Sigmoid colon (tissue), 7 donors: ENCODE data around the gene OTOGL. TPM values are rescaled to one million over a fixed set of nuclear protein-coding genes. Genes with fewer than 3 reads are reported as not detected.

Experiments
- DNase-seq: peaks from one replicate; pipeline ENCODE4 v3.0.0-alpha.2; 2019
- H3K27ac ChIP-seq, 4 donors: fragments of 200-600 bp; sonication (generic); one replicate each; pipeline ENCODE4 v1.5.1; 2016 to 2019; ENCODE audit warnings: mild to moderate bottlenecking in 1 of 4
- H3K27me3 ChIP-seq, 3 donors: fragments of 200-600 bp; sonication (generic); one replicate each; pipeline ENCODE4 v1.5.1; 2019; ENCODE audit warnings: mild to moderate bottlenecking in 1 of 3
- H3K36me3 ChIP-seq, 4 donors: fragments of 200-600 bp; sonication (generic); one replicate each; pipeline ENCODE4 v1.5.1; 2016 to 2019
- H3K4me1 ChIP-seq, 4 donors: fragments of 200-600 bp; sonication (generic); one replicate each; pipeline ENCODE4 v1.5.1; 2017 to 2019
- H3K4me3 ChIP-seq, 4 donors: fragments of 200-600 bp; sonication (generic); one replicate each; pipeline ENCODE4 v1.5.1; 2017 to 2019; ENCODE audit warnings: mild to moderate bottlenecking in 2 of 4, moderate library complexity in 1 of 4
- H3K9me3 ChIP-seq, 4 donors: fragments of 200-600 bp in 3 of 4; sonication (generic) in 3 of 4; one replicate each; pipeline versions ENCODE4 v1.5.1 to v1.6.1; 2013 to 2019
- EP300 ChIP-seq, 4 donors: sonication (generic); formaldehyde crosslinking; IDR thresholded peaks; one replicate each; pipeline ENCODE4 v1.6.1; 2017; ENCODE audit warnings: antibody characterized with exemption in 4 of 4
- POLR2A ChIP-seq, 2 donors: fragments of 450-650 bp; IDR thresholded peaks; one replicate each; pipeline ENCODE4 v1.6.1; 2016; ENCODE audit warnings: antibody characterized with exemption in 2 of 2, mild to moderate bottlenecking in 2 of 2, moderate library complexity in 2 of 2
- POLR2AphosphoS5 ChIP-seq, 4 donors: sonication (generic); formaldehyde crosslinking; IDR thresholded peaks; one replicate each; pipeline ENCODE4 v1.6.1; 2017; ENCODE audit warnings: antibody characterized with exemption in 4 of 4
- WGBS, 2 donors: extraction: QIAGEN DNeasy Blood & Tissue Kit; methylation state at CpG; one replicate each; pipeline ENCODE4 v1.1.7; 2013; 5-methylcytosine and 5-hydroxymethylcytosine counted together
- intact Hi-C: fragments of 100-400 bp; cut with DNase I; formaldehyde crosslinking; loops from one replicate; pipeline ENCODE4 v1.15.1; 2023
- polyA plus RNA-seq, 3 donors: library from polyadenylated mRNA; stranded (reverse); fragments of 200-250 nt; gene quantifications; one replicate each; pipeline ENCODE4 v1.2.3, GENCODE V29; 2013
- total RNA-seq, 4 donors: library from RNA; depleted of rRNA; stranded (reverse); fragments of >200 nt; gene quantifications; one replicate each; pipeline ENCODE4 v1.1.0, GENCODE V29; 2016
- TF ChIP-seq, protein P1 (sequence below), 4 experiments: fragments of 450-650 bp in 3 of 4; fragments of 200-600 bp in 1 of 4; IDR thresholded peaks; one replicate each; pipeline ENCODE4 v1.5.1; 2016 to 2019; ENCODE audit warnings: antibody characterized with exemption in 4 of 4, mild to moderate bottlenecking in 3 of 4, moderate library complexity in 2 of 4
- donor health status: healthy with polysubstance abuse.
- donor health status: Bipolar disorder and iron deficiency.
- donor health status: healthy.

OTOGL gene
- total and polyA plus RNA-seq, 7 donors = 0.07 to 4.7 (median 0.81) TPM; not detected in 2

DNA sequence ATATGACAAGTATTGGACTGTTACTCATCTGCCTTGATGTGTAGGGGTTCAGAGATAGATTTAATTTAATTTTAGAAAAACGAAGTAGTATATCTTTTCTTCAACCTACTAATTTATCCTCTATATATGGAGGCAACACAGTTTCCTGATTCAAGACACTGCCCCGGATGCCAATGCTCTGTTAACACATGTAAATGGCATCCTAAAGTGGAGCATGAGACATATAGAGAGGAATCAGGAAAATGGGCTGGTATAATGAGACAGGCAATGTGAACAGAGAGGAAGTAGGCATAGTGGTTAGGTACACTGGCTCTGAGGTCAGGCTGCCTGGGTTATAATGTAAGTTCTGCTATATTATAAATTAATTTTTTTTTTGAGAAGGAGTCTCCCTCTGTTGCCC, 85.6 kb downstream of the OTOGL start:
- Histone ChIP-seq H3K9me3 (no peaks in the 10 kb centered on the region), H3K36me3 (no peaks in the 10 kb centered on the region), H3K4me3 (no peak overlapping the region), H3K4me1 (peaks cover 0 to 39% (median 16%) of the 10 kb centered on the region in 4 donors), H3K27ac (peak overlapping the region in 2 of 4 donors; percentile 86), H3K27me3 (no peaks in the 10 kb centered on the region)
- DNase-seq = no peak
- 48 to 79% methylated on average over 2 of the region's 2 CpGs for WGBS, 2 donors
- TF ChIP-seq, protein P1, sequence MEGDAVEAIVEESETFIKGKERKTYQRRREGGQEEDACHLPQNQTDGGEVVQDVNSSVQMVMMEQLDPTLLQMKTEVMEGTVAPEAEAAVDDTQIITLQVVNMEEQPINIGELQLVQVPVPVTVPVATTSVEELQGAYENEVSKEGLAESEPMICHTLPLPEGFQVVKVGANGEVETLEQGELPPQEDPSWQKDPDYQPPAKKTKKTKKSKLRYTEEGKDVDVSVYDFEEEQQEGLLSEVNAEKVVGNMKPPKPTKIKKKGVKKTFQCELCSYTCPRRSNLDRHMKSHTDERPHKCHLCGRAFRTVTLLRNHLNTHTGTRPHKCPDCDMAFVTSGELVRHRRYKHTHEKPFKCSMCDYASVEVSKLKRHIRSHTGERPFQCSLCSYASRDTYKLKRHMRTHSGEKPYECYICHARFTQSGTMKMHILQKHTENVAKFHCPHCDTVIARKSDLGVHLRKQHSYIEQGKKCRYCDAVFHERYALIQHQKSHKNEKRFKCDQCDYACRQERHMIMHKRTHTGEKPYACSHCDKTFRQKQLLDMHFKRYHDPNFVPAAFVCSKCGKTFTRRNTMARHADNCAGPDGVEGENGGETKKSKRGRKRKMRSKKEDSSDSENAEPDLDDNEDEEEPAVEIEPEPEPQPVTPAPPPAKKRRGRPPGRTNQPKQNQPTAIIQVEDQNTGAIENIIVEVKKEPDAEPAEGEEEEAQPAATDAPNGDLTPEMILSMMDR (IDR thresholded peaks at IDR 0.05) = no peak
- TF ChIP-seq EP300 (IDR thresholded peaks at IDR 0.05) (no peak), POLR2AphosphoS5 (IDR thresholded peaks at IDR 0.05) (no peak)
- intact Hi-C loops = loop anchor here (5.0 to 10.0 kb wide), 5 partner anchors 133 to 770 kb away; no protein-coding TSS in a partner anchor

DNA sequence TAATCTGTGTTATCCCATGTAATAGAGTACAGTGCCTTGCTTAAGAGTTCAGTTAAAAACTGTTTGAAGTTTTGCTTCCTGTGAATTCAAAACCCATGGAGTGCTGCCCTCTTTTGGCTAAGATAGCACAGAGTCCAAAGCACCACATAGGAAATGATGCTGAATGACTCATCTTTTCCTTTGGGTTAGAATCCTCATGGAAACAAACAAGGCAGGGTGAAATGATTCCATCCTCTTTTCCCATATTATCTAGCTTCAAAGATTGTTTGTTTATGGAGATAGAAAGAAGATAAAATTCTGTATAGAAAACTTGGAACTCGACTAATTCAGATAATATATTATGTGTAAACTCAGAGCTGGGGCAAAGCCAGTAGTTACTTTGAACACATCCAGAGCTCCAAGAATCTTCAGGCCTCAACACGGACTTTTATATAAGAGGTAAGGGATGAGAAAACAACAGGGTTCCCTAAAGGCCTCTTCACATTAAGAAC, 87.4 kb downstream of the OTOGL start:
- H3K36me3 ChIP-seq = no peaks in the 10 kb centered on the region
- H3K4me3 ChIP-seq = no peak overlapping the region
- 10 to 12% methylated on average over 2 of the region's 2 CpGs for WGBS, 2 donors
- TF ChIP-seq, protein P1 (IDR thresholded peaks at IDR 0.05) = peak; percentile 67 to 74 (median 70)
- TF ChIP-seq EP300 (IDR thresholded peaks at IDR 0.05) = peak in 3 of 4 donors; percentile 53 to 86 (median 75)
- TF ChIP-seq POLR2A (IDR thresholded peaks at IDR 0.05) = no peak
- peak; percentile 79 to 89 (median 81) for TF ChIP-seq POLR2AphosphoS5 (IDR thresholded peaks at IDR 0.05)
- H3K27me3 ChIP-seq = no peaks in the 10 kb centered on the region
- peak overlapping the region; percentile 80 to 86 (median 84) for H3K27ac ChIP-seq
- intact Hi-C loops = loop anchor here (1.0 to 10.0 kb wide), 7 partner anchors 134 to 772 kb away; partner anchors contain the start of genes PAWR and PPP1R12A
- H3K9me3 ChIP-seq = no peaks in the 10 kb centered on the region
- peaks cover 0 to 42% (median 16%) of the 10 kb centered on the region in 4 donors for H3K4me1 ChIP-seq
- DNase-seq = peak; percentile 82

DNA sequence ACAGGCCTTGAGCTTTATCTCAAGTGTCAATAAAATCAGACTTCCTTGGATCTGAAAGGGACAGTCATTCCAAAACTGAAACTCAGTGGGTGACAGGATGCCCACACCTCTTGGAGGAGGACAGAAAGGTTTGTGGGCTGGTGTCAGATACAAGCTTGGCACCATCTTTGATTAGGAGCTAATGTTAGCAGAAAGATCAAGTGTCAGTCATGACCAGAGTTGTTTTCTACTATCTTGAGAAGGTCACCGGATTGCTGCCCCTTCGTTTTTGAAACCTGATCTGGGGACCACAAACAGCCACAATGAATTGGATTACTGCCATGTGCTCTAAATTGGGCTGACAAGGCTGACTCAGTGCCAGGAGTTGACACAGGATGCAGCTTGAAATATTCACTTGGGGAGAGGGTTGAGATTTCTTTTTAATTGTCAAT, 88.3 kb downstream of the OTOGL start:
- no peak for TF ChIP-seq POLR2A (IDR thresholded peaks at IDR 0.05)
- no peak for TF ChIP-seq POLR2AphosphoS5 (IDR thresholded peaks at IDR 0.05)
- no peak for TF ChIP-seq EP300 (IDR thresholded peaks at IDR 0.05)
- TF ChIP-seq, protein P1 (IDR thresholded peaks at IDR 0.05) = no peak
- intact Hi-C loops = loop anchor here (2.0 to 10.0 kb wide), 6 partner anchors 135 to 773 kb away; partner anchors contain the start of gene PAWR
- 20 to 37% methylated on average over 2 of the region's 2 CpGs for WGBS, 2 donors
- no peaks in the 10 kb centered on the region for H3K9me3 ChIP-seq
- H3K27me3 ChIP-seq = no peaks in the 10 kb centered on the region
- peak overlapping the region; percentile 80 to 86 (median 84) for H3K27ac ChIP-seq
- H3K4me1 ChIP-seq = peaks cover 0 to 42% (median 16%) of the 10 kb centered on the region in 4 donors
- no peak for DNase-seq
- no peak overlapping the region for H3K4me3 ChIP-seq
- H3K36me3 ChIP-seq = no peaks in the 10 kb centered on the region

DNA sequence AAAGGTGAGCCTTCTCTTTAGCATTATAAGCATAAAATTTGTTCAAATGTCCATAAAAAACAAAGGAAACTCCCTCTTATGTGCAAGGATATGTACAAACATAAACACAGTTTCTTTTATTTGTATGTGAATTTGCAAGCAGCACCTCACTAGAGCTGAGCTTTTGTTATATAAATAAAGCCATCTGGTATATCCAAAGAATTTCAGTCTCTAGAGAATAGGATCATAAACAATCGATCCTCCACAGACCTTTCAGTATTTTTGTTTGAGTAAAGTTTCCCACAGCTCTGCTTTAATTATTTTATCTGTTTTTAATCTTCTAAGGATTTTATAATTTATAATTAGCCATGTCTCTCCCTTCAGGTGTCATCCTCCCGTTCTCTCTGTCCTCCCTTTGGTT, 89.2 kb downstream of the OTOGL start:
- 45 to 68% methylated on average over 2 of the region's 2 CpGs for WGBS, 2 donors
- intact Hi-C loops = loop anchor here (5.0 to 10.0 kb wide), 5 partner anchors 136 to 774 kb away; no protein-coding TSS in a partner anchor
- no peak for DNase-seq
- H3K27me3 ChIP-seq = no peaks in the 10 kb centered on the region
- TF ChIP-seq, protein P1 (IDR thresholded peaks at IDR 0.05) = no peak
- no peak for TF ChIP-seq POLR2A (IDR thresholded peaks at IDR 0.05)
- no peak for TF ChIP-seq POLR2AphosphoS5 (IDR thresholded peaks at IDR 0.05)
- no peak for TF ChIP-seq EP300 (IDR thresholded peaks at IDR 0.05)
- H3K36me3 ChIP-seq = no peaks in the 10 kb centered on the region
- H3K4me3 ChIP-seq = no peak overlapping the region
- H3K4me1 ChIP-seq = peaks cover 0 to 42% (median 16%) of the 10 kb centered on the region in 4 donors
- H3K27ac ChIP-seq = peak overlapping the region; percentile 80 to 86 (median 84)
- H3K9me3 ChIP-seq = no peaks in the 10 kb centered on the region
